Stimulated activated CD8-positive, alpha-beta memory T cell treated with anti-CD3 and anti-CD28 coated beads, Interleukin-2, amount 100 ng/mL, for 48 hours (primary cell): ENCODE data around the gene MAP3K20.
"Not testable (repeated sequence)": the region's sequence is repeated elsewhere in the genome, so short reads cannot be mapped to it uniquely, and the experiment has no call there.

Source experiments
- DNase-seq, 2 donors: peaks; one replicate each; pipeline ENCODE4 v3.0.0-alpha.2; 2020; ENCODE audit warnings: low read depth in 2 of 2

Gene MAP3K20

GRCh38 chr2:173124441-173124840 is 48.8 kb downstream of the MAP3K20 start:
- no peak for DNase-seq

GRCh38 chr2:173126819-173127218 is 51.2 kb downstream of the MAP3K20 start:
- DNase-seq, result no peak

- not testable (repeated sequence) for DNase-seq
Observed at GRCh38 chr2:173128132-173128531, 52.5 kb downstream of the MAP3K20 start.

- no peak for DNase-seq
Observed at GRCh38 chr2:173130496-173131465, 55.1 kb downstream of the MAP3K20 start.

- DNase-seq, result no peak
Observed at GRCh38 chr2:173132531-173132930, 56.9 kb downstream of the MAP3K20 start.

GRCh38 chr2:173134703-173135102 is 59.1 kb downstream of the MAP3K20 start:
- DNase-seq, result no peak

- no peak for DNase-seq
Observed at GRCh38 chr2:173136067-173136466, 60.4 kb downstream of the MAP3K20 start.

GRCh38 chr2:173136599-173136998 is 61.0 kb downstream of the MAP3K20 start:
- DNase-seq, result no peak

GRCh38 chr2:173137610-173138009 is 62.0 kb downstream of the MAP3K20 start:
- no peak for DNase-seq

- DNase-seq, result no peak
Observed at GRCh38 chr2:173138962-173139361, 63.3 kb downstream of the MAP3K20 start.

GRCh38 chr2:173141666-173142065 is 66.0 kb downstream of the MAP3K20 start:
- no peak for DNase-seq

- no peak for DNase-seq
Observed at GRCh38 chr2:173145454-173145853, 69.8 kb downstream of the MAP3K20 start.

- DNase-seq, result no peak
Observed at GRCh38 chr2:173146590-173146989, 70.9 kb downstream of the MAP3K20 start.

GRCh38 chr2:173148520-173148919 is 72.9 kb downstream of the MAP3K20 start:
- no peak for DNase-seq

- DNase-seq, result peak; percentile 26 to 28
Observed at GRCh38 chr2:173149491-173149890, 73.8 kb downstream of the MAP3K20 start.

- DNase-seq, result no peak
Observed at GRCh38 chr2:173150087-173150486, 74.4 kb downstream of the MAP3K20 start.

- no peak for DNase-seq
Observed at GRCh38 chr2:173150963-173151362, 75.3 kb downstream of the MAP3K20 start.

GRCh38 chr2:173151671-173152401 is 76.2 kb downstream of the MAP3K20 start:
- DNase-seq, result no peak

GRCh38 chr2:173153301-173153885 is 77.7 kb downstream of the MAP3K20 start:
- no peak for DNase-seq

- DNase-seq, result no peak
Observed at GRCh38 chr2:173157676-173158293, 82.1 kb downstream of the MAP3K20 start.

GRCh38 chr2:173159791-173160463 is 84.3 kb downstream of the MAP3K20 start:
- no peak for DNase-seq
